IMR-90 (cell line): ENCODE measurements around the gene AGPAT3. TPM values are rescaled to one million over a fixed set of nuclear protein-coding genes. Genes with fewer than 3 reads are reported as not detected.

Experiments used
- ATAC-seq: fragments of 200-7000 bp; cut with Tn5 transposase; 2 replicates; pipeline ENCODE4 v1.9.1; 2020; ENCODE audit warnings: low read depth, mild to moderate bottlenecking, moderate library complexity
- BruUV-seq: library from RNA; stranded (reverse); fragments of 400-500 nt; replicated peaks from 2 replicates; lab custom pipeline; 2021; lab: Mats Ljungman, UMichigan
- CTCF ChIA-PET: fragments of 300-600 bp; formaldehyde crosslinking; extraction: SDS; loops from one replicate; lab custom pipeline; 2021; ENCODE audit warnings: antibody characterized with exemption; lab: Yijun Ruan, JAX
- POLR2A ChIA-PET: fragments of 300-600 bp; sonication (Branson Sonifier 250); formaldehyde crosslinking; loops from one replicate; lab custom pipeline; 2022; ENCODE audit warnings: antibody characterized with exemption; ENCODE audit not compliant: unreplicated experiment; lab: Charles Lee
- DNase-seq: peaks from one replicate; pipeline ENCODE4 v3.0.0; 2013
- H2AFZ ChIP-seq: replicated peaks from 2 replicates; pipeline ENCODE3; 2013; ENCODE audit warnings: low read length, mild to moderate bottlenecking; ENCODE audit not compliant: poor library complexity
- H2AK5ac ChIP-seq: 2 replicates; pipeline ENCODE4 v1.6.1; 2013; ENCODE audit warnings: low read depth, low read length, inconsistent platforms
- H2AK9ac ChIP-seq: replicated peaks from 2 replicates; pipeline ENCODE3; 2013; ENCODE audit warnings: mild to moderate bottlenecking, low read depth, low read length, moderate library complexity; ENCODE audit not compliant: poor library complexity
- H2BK120ac ChIP-seq: 2 replicates; pipeline ENCODE4 v1.6.1; 2013; ENCODE audit warnings: low read depth, low read length, inconsistent platforms
- H2BK15ac ChIP-seq: 3 replicates; pipeline ENCODE4 v1.6.1; 2013; ENCODE audit warnings: low read depth, low read length, inconsistent platforms
- H2BK20ac ChIP-seq: 2 replicates; pipeline ENCODE4 v1.6.1; 2013; ENCODE audit warnings: low read depth, mild to moderate bottlenecking, inconsistent platforms, low read length, moderate library complexity
- H2BK5ac ChIP-seq: 2 replicates; pipeline ENCODE4 v1.6.1; 2013; ENCODE audit warnings: mild to moderate bottlenecking, low read depth, low read length, inconsistent platforms; ENCODE audit not compliant: poor library complexity, severe bottlenecking
- H3K14ac ChIP-seq: replicated peaks from 2 replicates; pipeline ENCODE4 v1.6.1; 2013; ENCODE audit warnings: low read depth, low read length, inconsistent platforms
- H3K18ac ChIP-seq: 2 replicates; pipeline ENCODE4 v1.6.1; 2013; ENCODE audit warnings: low read depth, low read length, control low read depth
- H3K23ac ChIP-seq: 2 replicates; pipeline ENCODE4 v1.6.1; 2013; ENCODE audit warnings: low read depth, low read length, inconsistent platforms
- H3K27ac ChIP-seq: 2 replicates; pipeline ENCODE4 v1.5.1; 2013; ENCODE audit warnings: mild to moderate bottlenecking, control low read depth, low read length; ENCODE audit not compliant: insufficient read depth
- H3K27me3 ChIP-seq: 2 replicates; pipeline ENCODE4 v1.6.1; 2013; ENCODE audit warnings: low read length; ENCODE audit not compliant: control insufficient read depth, insufficient read depth
- H3K36me3 ChIP-seq: 2 replicates; pipeline ENCODE4 v1.6.1; 2013; ENCODE audit warnings: low read length, mixed read lengths; ENCODE audit not compliant: control insufficient read depth, insufficient read depth
- H3K4ac ChIP-seq: 2 replicates; pipeline ENCODE4 v1.6.1; 2013; ENCODE audit warnings: low read depth, low read length, inconsistent platforms
- H3K4me1 ChIP-seq: 2 replicates; pipeline ENCODE4 v1.6.1; 2013; ENCODE audit warnings: low read length, mixed read lengths; ENCODE audit not compliant: control insufficient read depth, insufficient read depth
- H3K4me2 ChIP-seq: 2 replicates; pipeline ENCODE4 v1.6.1; 2013; ENCODE audit warnings: low read depth, mild to moderate bottlenecking, control low read depth, low read length, moderate library complexity
- H3K4me3 ChIP-seq: 2 replicates; pipeline ENCODE4 v1.5.1; 2013; ENCODE audit warnings: low read depth, mild to moderate bottlenecking, control low read depth, low read length, moderate library complexity; ENCODE audit not compliant: insufficient read depth
- H3K56ac ChIP-seq: 2 replicates; pipeline ENCODE4 v1.6.1; 2013; ENCODE audit warnings: low read length, inconsistent platforms; ENCODE audit not compliant: insufficient read depth; ENCODE audit errors: extremely low read depth
- H3K79me1 ChIP-seq, 2 experiments: 2 replicates each; pipeline ENCODE4 v1.6.1; 2013; ENCODE audit warnings: low read length in 2 of 2, inconsistent platforms in 1 of 2, low read depth in 1 of 2
- H3K9ac ChIP-seq: 2 replicates; pipeline ENCODE4 v1.6.1; 2013; ENCODE audit warnings: low read depth, low read length, control low read depth
- H3K9me1 ChIP-seq: 2 replicates; pipeline ENCODE4 v1.6.1; 2013; ENCODE audit warnings: low read length, inconsistent platforms; ENCODE audit not compliant: insufficient read depth
- H3K9me3 ChIP-seq: 2 replicates; pipeline ENCODE4 v1.6.1; 2013; ENCODE audit warnings: low read length; ENCODE audit not compliant: control insufficient read depth, insufficient read depth
- H4K20me1 ChIP-seq: 2 replicates; pipeline ENCODE4 v1.6.1; 2013; ENCODE audit warnings: low read length, inconsistent platforms; ENCODE audit not compliant: insufficient read depth
- H4K5ac ChIP-seq: 2 replicates; pipeline ENCODE4 v1.6.1; 2013; ENCODE audit warnings: mild to moderate bottlenecking, low read depth, low read length, control low read depth
- H4K8ac ChIP-seq, 2 experiments: 2 replicates each; pipeline ENCODE4 v1.6.1; 2013; ENCODE audit warnings: low read depth in 2 of 2, low read length in 2 of 2, control low read depth in 1 of 2, inconsistent platforms in 1 of 2
- H4K91ac ChIP-seq: 2 replicates; pipeline ENCODE4 v1.6.1; 2013; ENCODE audit warnings: low read depth, low read length, inconsistent platforms; ENCODE audit not compliant: insufficient read depth
- CEBPB ChIP-seq: IDR thresholded peaks from 2 replicates; pipeline ENCODE4 v1.6.1; 2012; ENCODE audit warnings: low read depth, low read length, improper control_type of control experiment
- SMC3 ChIP-seq: fragments of 150-350 bp; IDR thresholded peaks from 2 replicates; pipeline ENCODE4 v1.6.1; 2016; ENCODE audit warnings: low read depth, mild to moderate bottlenecking, antibody characterized with exemption, low read length, moderate library complexity
- WGBS, 2 experiments: methylation state at CpG; one replicate each; pipeline versions ENCODE4 v1.1.5 to v1.1.7; 2013; ENCODE audit warnings: missing lambda C conversion rate in 2 of 2; ENCODE audit not compliant: insufficient read length in 1 of 2; ENCODE audit errors: extremely low coverage in 2 of 2; 5-methylcytosine and 5-hydroxymethylcytosine counted together
- dilution Hi-C: fragments of 300-500 bp; cut with HindIII; formaldehyde crosslinking; loops from one replicate; pipeline ENCODE4 v1.14.3; 2018; ENCODE audit warnings: low sequenced_read_pairs; ENCODE audit not compliant: unreplicated experiment
- in situ Hi-C: fragments of 300-500 bp; cut with MboI; formaldehyde crosslinking; loops from 3 replicates; pipeline ENCODE4 v1.14.3; 2019; ENCODE audit warnings: low sequenced_read_pairs, inconsistent platforms, mixed read lengths
- intact Hi-C: fragments of 100-400 bp; cut with micrococcal nuclease; formaldehyde crosslinking; loops from 2 replicates; pipeline ENCODE4 v1.10.0; 2022
- polyA plus RNA-seq, 3 experiments: library from polyadenylated mRNA; depleted of rRNA; stranded (reverse); fragments of >200 nt; gene quantifications; 2 replicates each; pipeline ENCODE4 v1.2.3, GENCODE V29; 2012; ENCODE audit warnings: low replicate concordance in 1 of 3
- total RNA-seq: library from RNA; depleted of rRNA; stranded (reverse); fragments of >200 nt; gene quantifications from 2 replicates; pipeline ENCODE4 v1.2.3, GENCODE V29; 2012

The AGPAT3 gene
- total and polyA plus RNA-seq, 2 of the 4 experiments (the other 2 are of a cell fraction) = 27.1 to 38.7 TPM

- H2BK15ac ChIP-seq = no peak overlapping the region
- peaks cover 67% of the 10 kb centered on the region for H4K20me1 ChIP-seq
- H3K4ac ChIP-seq = no peak overlapping the region
- peaks cover 34 to 87% of the 10 kb centered on the region in 2 experiments for H3K79me1 ChIP-seq
- H2BK5ac ChIP-seq = peak overlapping the region; percentile 48
- no peak overlapping the region for H3K14ac ChIP-seq
- H3K4me2 ChIP-seq = no peak overlapping the region
- ATAC-seq (no peak), DNase-seq (peak; percentile 40)
- H2BK20ac ChIP-seq = no peak overlapping the region
- no peak overlapping the region for H4K8ac ChIP-seq
- no peak overlapping the region for H4K5ac ChIP-seq
- ChIA-PET POLR2A (no interaction called here), CTCF (no interaction called here)
- H2AK9ac ChIP-seq = no peak overlapping the region
- in situ Hi-C loops (no loop called here), dilution Hi-C loops (no loop called here), intact Hi-C loops (no loop called here)
- 0 out of 2 replicates have a peak, but pooled peaks have one; percentile 14 for TF ChIP-seq CEBPB
- TF ChIP-seq SMC3 = no peak
- H2AFZ ChIP-seq = peak overlapping the region; percentile 41
- H2BK120ac ChIP-seq = no peak overlapping the region
- no peaks in the 10 kb centered on the region for H3K27me3 ChIP-seq
- BruUV-seq = no TSS peak
- no peak overlapping the region for H4K91ac ChIP-seq
- WGBS, 2 experiments = 96 to 100% methylated on average over 2 to 5 of the region's 25 CpGs
- H2AK5ac ChIP-seq = no peak overlapping the region; the same call in 1 of the 2 replicates
- H3K9me1 ChIP-seq = peaks cover 21% of the 10 kb centered on the region; the same call in 1 of the 2 replicates
- peaks cover 10% of the 10 kb centered on the region for H3K4me1 ChIP-seq
- H3K9ac ChIP-seq = no peak overlapping the region
- H3K23ac ChIP-seq = 0 out of 2 replicates have a peak overlapping the region, but pooled peaks have one; percentile 11
- no peak overlapping the region for H3K27ac ChIP-seq
- no peak overlapping the region for H3K18ac ChIP-seq
- H3K56ac ChIP-seq = no peak overlapping the region
- no peaks in the 10 kb centered on the region for H3K9me3 ChIP-seq
- no peak overlapping the region for H3K4me3 ChIP-seq
- H3K36me3 ChIP-seq = peaks cover 2% of the 10 kb centered on the region; the same call in 1 of the 2 replicates
Observed at GRCh38 chr21:43919871-43920801, 55.1 kb downstream of the AGPAT3 start.
